CD4-positive, alpha-beta memory T cell (primary cell): Measurements from ENCODE around the gene IRGQ. TPM values are rescaled to one million over a fixed set of nuclear protein-coding genes. Genes with fewer than 3 reads are reported as not detected.
A peak's percentile ranks its signal among the peaks of the same experiment; 100 is the strongest.

Experiments used
- CTCF ChIA-PET: fragments of 350-600 bp; sonication (Branson Sonifier 250); formaldehyde crosslinking; loops from one replicate; lab custom pipeline; 2021; ENCODE audit warnings: inconsistent platforms; ENCODE audit not compliant: partially characterized antibody; lab: Charles Lee
- POLR2A ChIA-PET: fragments of 350-600 bp; sonication (Branson Sonifier 250); formaldehyde crosslinking; loops from one replicate; lab custom pipeline; 2021; ENCODE audit not compliant: partially characterized antibody; lab: Charles Lee
- DNase-seq, 5 donors: peaks; one replicate each; pipeline versions ENCODE4 v3.0.0 to v3.0.0-alpha.2; 2020 to 2022; ENCODE audit warnings: mixed read lengths in 1 of 5
- H3K27ac ChIP-seq: one replicate; pipeline ENCODE4 v1.7.0; 2013; ENCODE audit warnings: low read depth, low read length
- H3K27me3 ChIP-seq: 2 replicates; pipeline ENCODE4 v1.7.0; 2013; ENCODE audit warnings: mild to moderate bottlenecking, low read length, moderate library complexity; ENCODE audit not compliant: insufficient read depth
- H3K36me3 ChIP-seq: 2 replicates; pipeline ENCODE4 v1.7.0; 2013; ENCODE audit warnings: mild to moderate bottlenecking, low read length, moderate library complexity; ENCODE audit not compliant: insufficient read depth
- H3K4me1 ChIP-seq: 2 replicates; pipeline ENCODE4 v1.7.0; 2013; ENCODE audit warnings: mild to moderate bottlenecking, low read length, moderate library complexity; ENCODE audit not compliant: insufficient read depth
- H3K4me3 ChIP-seq, 2 donors: one replicate each; pipeline ENCODE4 v1.7.0; 2013; ENCODE audit warnings: low read length in 2 of 2, mild to moderate bottlenecking in 1 of 2
- H3K9me3 ChIP-seq, 2 donors: one replicate each; pipeline ENCODE4 v1.7.0; 2013; ENCODE audit warnings: low read length in 2 of 2, control low read depth in 1 of 2; ENCODE audit not compliant: control insufficient read depth in 1 of 2
- H3K27ac Mint-ChIP-seq, 7 donors: one replicate each; pipeline ENCODE4 v1.8.0; 2020 to 2021; ENCODE audit warnings: mixed read lengths in 7 of 7, mild to moderate bottlenecking in 6 of 7, inconsistent platforms in 3 of 7, moderate library complexity in 3 of 7
- H3K27me3 Mint-ChIP-seq, 2 donors: one replicate each; pipeline ENCODE4 v1.8.0; 2020 to 2021; ENCODE audit warnings: mixed read lengths in 2 of 2
- H3K36me3 Mint-ChIP-seq, 2 donors: one replicate each; pipeline ENCODE4 v1.8.0; 2020 to 2021; ENCODE audit warnings: mixed read lengths in 2 of 2, inconsistent platforms in 1 of 2, mild to moderate bottlenecking in 1 of 2
- H3K4me1 Mint-ChIP-seq, 4 donors: one replicate each; pipeline ENCODE4 v1.8.0; 2020 to 2021; ENCODE audit warnings: mixed read lengths in 4 of 4, mild to moderate bottlenecking in 1 of 4
- H3K4me3 Mint-ChIP-seq, 8 donors: one replicate each; pipeline ENCODE4 v1.8.0; 2020 to 2021; ENCODE audit warnings: mixed read lengths in 8 of 8, mild to moderate bottlenecking in 7 of 8, moderate library complexity in 6 of 8, inconsistent platforms in 3 of 8
- H3K9me3 Mint-ChIP-seq, 8 donors: one replicate each; pipeline ENCODE4 v1.8.0; 2020 to 2021; ENCODE audit warnings: mixed read lengths in 8 of 8, mild to moderate bottlenecking in 5 of 8, inconsistent platforms in 3 of 8, moderate library complexity in 1 of 8
- intact Hi-C: fragments of 100-400 bp; cut with micrococcal nuclease; formaldehyde crosslinking; loops from one replicate; pipeline ENCODE4 v1.15.1; 2023
- polyA plus RNA-seq, 2 donors: library from polyadenylated mRNA; unstranded; fragments of 300-500 nt; fragmentation: Illumina TruSeq; gene quantifications; one replicate each; pipeline ENCODE4 v1.2.3, GENCODE V29; 2021
- total RNA-seq, 2 experiments: library from RNA; stranded (reverse); gene quantifications; one replicate each; pipeline ENCODE4 v1.2.3, GENCODE V29; 2021

IRGQ gene
- total and polyA plus RNA-seq, 4 experiments from 2014 or later = 0.37 to 17.9 (median 9.4) TPM

- Mint-ChIP-seq H3K36me3 (peaks cover 2 to 8% of the 10 kb centered on the region in 2 donors), H3K27ac (peak overlapping the region; percentile 91 to 98 (median 95)), H3K4me1 (peaks cover 11 to 39% (median 23%) of the 10 kb centered on the region in 4 donors), H3K9me3 (no peaks in the 10 kb centered on the region), H3K4me3 (peak overlapping the region; percentile 96 to 98 (median 98)), H3K27me3 (no peaks in the 10 kb centered on the region)
- Histone ChIP-seq H3K4me3 (peak overlapping the region; percentile 90 to 97), H3K36me3 (peaks cover 4% of the 10 kb centered on the region), H3K27ac (peak overlapping the region; percentile 77), H3K9me3 (no peaks in the 10 kb centered on the region), H3K4me1 (peaks cover 29% of the 10 kb centered on the region), H3K27me3 (no peaks in the 10 kb centered on the region)
- ChIA-PET POLR2A (interaction anchor here (1.5 to 2.9 kb wide), 2 partner anchors 23 to 45 kb away, joined by 8 to 15 read pairs; partner anchors contain the start of genes IRGQ, XRCC1 and ZNF576), CTCF (interaction anchor here (0.7 to 1.9 kb wide), 3 partner anchors 24 to 114 kb away, joined by 3 to 8 read pairs (median 5); no protein-coding TSS in a partner anchor)
- peak in 1 of 5 donors; percentile 46 for DNase-seq
- intact Hi-C loops = loop anchor here (1.0 kb wide), 3 partner anchors 23 to 49 kb away; partner anchors contain the start of genes IRGQ, PINLYP, XRCC1 and ZNF576
Observed at GRCh38 chr19:43618921-43619261, 23.0 kb upstream of the IRGQ start.

DNA sequence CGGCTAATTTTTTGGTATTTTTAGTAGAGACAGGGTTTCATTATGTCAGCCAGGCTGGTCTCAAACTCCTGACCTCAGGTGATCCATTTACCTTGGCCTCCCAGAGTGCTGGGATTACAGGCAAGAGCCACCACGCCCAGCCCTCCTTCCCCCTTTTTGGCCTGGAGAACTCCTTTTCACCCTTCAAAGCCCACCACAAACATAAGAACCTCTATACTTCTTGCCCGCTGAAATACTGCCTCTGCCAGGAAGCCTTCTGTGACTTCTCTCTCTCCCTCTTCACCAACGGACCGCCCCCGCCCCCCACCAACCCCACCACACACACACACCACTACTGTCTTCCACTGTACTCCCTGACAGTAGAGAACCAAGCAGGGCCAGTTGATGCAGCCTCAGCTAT is 21.0 kb upstream of the IRGQ start:
- no peak for DNase-seq
- POLR2A ChIA-PET = interaction anchor here (0.8 to 1.5 kb wide), 2 partner anchors 20 to 178 kb away, joined by 3 to 4 read pairs; partner anchors contain the start of gene ZNF576
- Histone ChIP-seq H3K27ac (no peak overlapping the region), H3K9me3 (no peaks in the 10 kb centered on the region), H3K27me3 (no peaks in the 10 kb centered on the region), H3K36me3 (peaks cover 11% of the 10 kb centered on the region), H3K4me3 (no peak overlapping the region), H3K4me1 (peaks cover 29% of the 10 kb centered on the region)
- CTCF ChIA-PET = interaction anchor here (1.3 to 1.9 kb wide), 2 partner anchors 22 to 23 kb away, joined by 3 to 8 read pairs; no protein-coding TSS in a partner anchor
- Mint-ChIP-seq H3K4me3 (peak overlapping the region in 2 of 8 donors; percentile 25 to 65), H3K4me1 (peaks cover 12 to 47% (median 29%) of the 10 kb centered on the region in 4 donors), H3K36me3 (peaks cover 19 to 25% of the 10 kb centered on the region in 2 donors), H3K27ac (peak overlapping the region in 4 of 7 donors; percentile 17 to 62 (median 53)), H3K27me3 (no peaks in the 10 kb centered on the region), H3K9me3 (no peaks in the 10 kb centered on the region)
- intact Hi-C loops = no loop called here

GRCh38 chr19:43616306-43616705 is 20.4 kb upstream of the IRGQ start:
- peak overlapping the region in 1 of 7 donors; percentile 53 for H3K27ac Mint-ChIP-seq
- CTCF ChIA-PET = interaction anchor here (1.3 kb wide), 1 partner anchor 22 kb away, joined by 3 read pairs; no protein-coding TSS in a partner anchor
- peaks cover 11% of the 10 kb centered on the region for H3K36me3 ChIP-seq
- no peak overlapping the region for H3K4me3 Mint-ChIP-seq
- POLR2A ChIA-PET = interaction anchor here (0.8 kb wide), 1 partner anchor 19 kb away, joined by 4 read pairs; the partner anchor contains the start of gene ZNF576
- H3K4me3 ChIP-seq = no peak overlapping the region
- no peaks in the 10 kb centered on the region for H3K9me3 ChIP-seq
- no peaks in the 10 kb centered on the region for H3K27me3 ChIP-seq
- H3K27me3 Mint-ChIP-seq = no peaks in the 10 kb centered on the region
- H3K4me1 Mint-ChIP-seq = peaks cover 14 to 47% (median 31%) of the 10 kb centered on the region in 4 donors
- peaks cover 29% of the 10 kb centered on the region for H3K4me1 ChIP-seq
- H3K36me3 Mint-ChIP-seq = peaks cover 23 to 30% of the 10 kb centered on the region in 2 donors
- intact Hi-C loops = no loop called here
- no peak for DNase-seq
- H3K27ac ChIP-seq = no peak overlapping the region
- H3K9me3 Mint-ChIP-seq = no peaks in the 10 kb centered on the region

DNA sequence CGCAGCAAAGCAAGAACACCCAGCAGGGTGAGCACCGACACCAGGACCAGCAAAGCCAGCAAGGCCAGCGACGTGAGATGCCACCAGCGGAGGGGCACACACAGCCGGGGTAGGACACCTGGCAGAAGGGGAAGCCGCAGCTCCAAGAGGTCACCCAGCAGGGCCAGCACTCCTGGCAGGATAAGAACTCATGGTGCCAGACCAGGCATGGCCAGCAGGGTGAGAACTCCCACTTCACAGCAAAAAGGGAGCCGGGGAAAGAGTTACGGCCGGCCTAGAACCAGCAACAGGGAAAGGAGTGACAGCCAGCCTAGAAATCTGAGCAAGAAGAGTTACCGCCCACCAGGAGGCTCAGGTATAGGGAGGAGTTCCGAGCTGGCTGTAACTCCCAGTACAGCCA is 16.4 kb upstream of the IRGQ start:
- H3K9me3 Mint-ChIP-seq = no peaks in the 10 kb centered on the region
- H3K4me1 Mint-ChIP-seq = peaks cover 7 to 22% (median 18%) of the 10 kb centered on the region in 4 donors
- H3K27me3 Mint-ChIP-seq = no peaks in the 10 kb centered on the region
- Histone ChIP-seq H3K4me1 (peaks cover 6% of the 10 kb centered on the region), H3K27me3 (no peaks in the 10 kb centered on the region), H3K27ac (no peak overlapping the region), H3K36me3 (peaks cover 11% of the 10 kb centered on the region), H3K4me3 (no peak overlapping the region), H3K9me3 (no peaks in the 10 kb centered on the region)
- ChIA-PET POLR2A (no interaction called here), CTCF (no interaction called here)
- H3K27ac Mint-ChIP-seq = peak overlapping the region in 1 of 7 donors; percentile 5
- DNase-seq = no peak
- no peak overlapping the region for H3K4me3 Mint-ChIP-seq
- peaks cover 23 to 37% of the 10 kb centered on the region in 2 donors for H3K36me3 Mint-ChIP-seq
- intact Hi-C loops = no loop called here

DNA sequence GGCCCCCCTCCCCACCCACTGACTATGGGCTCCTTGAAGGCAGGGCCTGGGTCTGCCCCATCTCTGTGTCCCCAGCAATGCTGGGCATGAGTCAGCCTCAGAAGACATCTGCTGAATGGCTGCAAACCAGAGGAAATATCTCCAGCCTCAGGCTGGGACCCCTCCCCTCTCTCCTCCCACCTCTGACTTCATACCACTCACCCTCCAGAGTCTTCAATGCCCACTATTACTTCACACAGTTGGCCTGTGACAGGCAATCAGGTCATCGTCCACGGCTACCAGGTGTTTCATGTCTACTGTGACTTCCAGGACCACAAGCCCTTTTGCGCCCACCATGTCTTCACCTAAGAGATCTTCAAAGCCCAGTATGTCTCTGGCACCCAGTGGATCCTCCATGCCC is 15.9 kb upstream of the IRGQ start, which contains the start of gene SRRM5:
TSS of gene SRRM5 (plus strand) at position 301 of the 400 bp plus-strand sequence. CDS start at position 335, 34 bp downstream.
- DNase-seq = no peak
- Mint-ChIP-seq H3K27me3 (no peaks in the 10 kb centered on the region), H3K9me3 (no peaks in the 10 kb centered on the region), H3K4me3 (no peak within 1 kb of the TSS), H3K27ac (peak within 1 kb of the TSS in 4 of 7 donors; percentile 5 to 81 (median 60)), H3K36me3 (peaks cover 28 to 40% of the 10 kb centered on the region in 2 donors), H3K4me1 (peaks cover 7 to 22% (median 18%) of the 10 kb centered on the region in 4 donors)
- no peak within 1 kb of the TSS for H3K4me3 ChIP-seq
- peaks cover under 1% of the 10 kb centered on the region for H3K4me1 ChIP-seq
- no peak within 1 kb of the TSS for H3K27ac ChIP-seq
- no peaks in the 10 kb centered on the region for H3K27me3 ChIP-seq
- intact Hi-C loops = no loop called here
- H3K9me3 ChIP-seq = no peaks in the 10 kb centered on the region
- ChIA-PET CTCF (no interaction called here), POLR2A (no interaction called here)
- H3K36me3 ChIP-seq = peaks cover 11% of the 10 kb centered on the region

DNA sequence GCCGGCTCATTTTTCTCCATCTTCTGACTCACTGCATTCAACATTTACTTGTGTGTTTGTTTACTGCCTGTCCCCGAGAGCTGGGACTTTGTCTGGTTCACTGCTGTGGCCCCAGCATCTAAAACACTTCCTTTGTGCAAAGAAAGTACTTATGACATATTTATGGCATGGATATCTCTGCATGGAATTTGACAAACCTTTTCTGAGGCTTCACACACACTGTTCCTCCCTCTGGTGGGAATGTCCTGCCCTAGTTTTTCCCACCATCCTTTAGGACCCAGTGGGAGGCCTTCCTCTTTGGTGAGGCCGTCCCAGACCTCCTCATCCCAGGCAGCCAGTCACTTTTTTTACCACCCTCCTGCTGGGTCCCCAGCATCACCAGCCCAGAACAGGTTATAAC is 14.6 kb upstream of the IRGQ start:
- H3K9me3 ChIP-seq = no peaks in the 10 kb centered on the region
- POLR2A ChIA-PET = no interaction called here
- H3K27ac ChIP-seq = no peak overlapping the region
- no peak overlapping the region for H3K4me3 ChIP-seq
- Mint-ChIP-seq H3K36me3 (peaks cover 29 to 42% of the 10 kb centered on the region in 2 donors), H3K27me3 (no peaks in the 10 kb centered on the region), H3K27ac (peak overlapping the region in 3 of 7 donors; percentile 11 to 69 (median 56)), H3K9me3 (no peaks in the 10 kb centered on the region), H3K4me1 (peaks cover 4 to 18% (median 14%) of the 10 kb centered on the region in 4 donors), H3K4me3 (no peak overlapping the region)
- no peaks in the 10 kb centered on the region for H3K4me1 ChIP-seq
- intact Hi-C loops = no loop called here
- H3K36me3 ChIP-seq = peaks cover 11% of the 10 kb centered on the region
- CTCF ChIA-PET = no interaction called here
- H3K27me3 ChIP-seq = no peaks in the 10 kb centered on the region
- DNase-seq = no peak

GRCh38 chr19:43609872-43610271 is 13.9 kb upstream of the IRGQ start:
- POLR2A ChIA-PET = no interaction called here
- no peaks in the 10 kb centered on the region for H3K27me3 Mint-ChIP-seq
- peaks cover 11% of the 10 kb centered on the region for H3K36me3 ChIP-seq

More at GRCh38 chr19:43609872-43610271, 13.9 kb upstream of the IRGQ start:
- Histone ChIP-seq H3K9me3 (no peaks in the 10 kb centered on the region), H3K27ac (no peak overlapping the region), H3K27me3 (no peaks in the 10 kb centered on the region), H3K4me1 (no peaks in the 10 kb centered on the region), H3K4me3 (no peak overlapping the region)
- H3K4me3 Mint-ChIP-seq = no peak overlapping the region
- intact Hi-C loops = no loop called here
- peaks cover 29 to 46% of the 10 kb centered on the region in 2 donors for H3K36me3 Mint-ChIP-seq
- no peak for DNase-seq
- H3K9me3 Mint-ChIP-seq = no peaks in the 10 kb centered on the region
- CTCF ChIA-PET = no interaction called here
- H3K4me1 Mint-ChIP-seq = peaks cover 4 to 18% (median 13%) of the 10 kb centered on the region in 4 donors
- peak overlapping the region in 4 of 7 donors; percentile 41 to 59 (median 54) for H3K27ac Mint-ChIP-seq
